H1 (cell line): ENCODE results near the gene MRS2.

ENCODE experiments used
- CTCF ChIP-seq, 3 experiments: IDR thresholded peaks; 1 replicate in 2 of 3; 2 replicates in 1 of 3; pipeline versions ENCODE4 v1.5.1 to v1.6.1; 2011; ENCODE audit warnings: low read length in 3 of 3, mild to moderate bottlenecking in 3 of 3, inconsistent platforms in 2 of 3, low read depth in 1 of 3, moderate library complexity in 1 of 3; ENCODE audit not compliant: insufficient read depth in 1 of 3; ENCODE audit errors: control extremely low read depth in 1 of 3
- POLR2A ChIP-seq, 2 experiments: IDR thresholded peaks; 1 replicate in 1 of 2; 2 replicates in 1 of 2; pipeline ENCODE4 v1.6.1; 2011; ENCODE audit warnings: low read depth in 2 of 2, low read length in 2 of 2, mild to moderate bottlenecking in 2 of 2; ENCODE audit errors: control extremely low read depth in 1 of 2

- TF ChIP-seq CTCF (IDR thresholded peaks at IDR 0.05; ENCODE audit: control extremely low read depth in 1 of 3, insufficient read depth in 1 of 3, low read depth in 1 of 3, low read length in 3 of 3) (no peak), POLR2A (IDR thresholded peaks at IDR 0.05; ENCODE audit: control extremely low read depth in 1 of 2, low read depth in 2 of 2, low read length in 2 of 2) (no peak)
Observed at GRCh38 chr6:24410622-24411021, 7.9 kb downstream of the MRS2 start.
